Measurements from ENCODE around the gene CLRN1.

The CLRN1 gene

DNA sequence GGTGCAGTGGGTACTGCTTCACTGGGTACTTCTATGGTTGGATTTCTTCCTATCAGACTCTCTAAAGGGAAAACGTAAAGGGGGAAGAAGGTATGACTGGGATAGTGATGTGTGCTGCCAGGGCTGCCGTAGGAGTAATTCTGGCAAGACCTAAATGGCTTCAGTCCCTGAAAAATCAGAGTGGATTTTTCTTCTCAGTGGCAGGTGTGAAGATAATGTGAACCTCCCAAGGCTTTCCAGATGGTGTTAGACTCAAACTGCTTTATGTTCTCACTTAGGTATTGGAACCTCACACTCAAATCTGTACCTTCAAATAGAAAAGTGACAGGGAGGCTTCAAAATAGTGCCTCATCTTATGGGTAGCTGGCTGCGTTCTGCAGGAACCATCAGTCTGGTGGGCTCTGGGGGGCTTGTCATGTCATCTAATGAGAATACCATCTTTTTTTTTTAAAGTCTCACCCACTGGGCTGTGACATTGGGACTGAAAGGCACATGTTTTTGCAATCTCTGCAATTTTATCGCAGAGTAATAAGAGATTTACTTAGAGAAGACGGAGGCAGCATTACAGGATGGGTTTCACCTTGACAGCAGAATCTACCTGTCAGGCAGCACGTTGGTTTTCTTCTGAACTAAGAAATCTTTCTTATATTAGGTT lies 95.8 kb downstream of the CLRN1 start:
- Histone ChIP-seq H3K4me1 (ENCODE audit: insufficient read depth, low read length) (peaks cover 3% of the 10 kb centered on the region), H3K27me3 (ENCODE audit: insufficient read depth, low read length) (no peaks in the 10 kb centered on the region), H2AFZ (ENCODE audit: low read depth, low read length) (no peak overlapping the region), H3K36me3 (ENCODE audit: insufficient read depth, low read length) (no peaks in the 10 kb centered on the region), H3K9me3 (ENCODE audit: low read length) (no peaks in the 10 kb centered on the region), H3K4me3 (ENCODE audit: low read length) (no peak overlapping the region)
